Activated naive CD8-positive, alpha-beta T cell treated with anti-CD3 and anti-CD28 coated beads for 36 hours (primary cell): ENCODE results near the gene SYP. TPM values are rescaled to one million over a fixed set of nuclear protein-coding genes. Genes with fewer than 3 reads are reported as not detected.

Experiments
- DNase-seq: peaks from one replicate; pipeline ENCODE4 v3.0.0; 2021
- H3K27ac Mint-ChIP-seq: one replicate; pipeline ENCODE4 v1.8.0; 2022; ENCODE audit warnings: mild to moderate bottlenecking, moderate library complexity, mixed read lengths
- H3K27me3 Mint-ChIP-seq: one replicate; pipeline ENCODE4 v1.8.0; 2022; ENCODE audit warnings: mild to moderate bottlenecking, mixed read lengths
- H3K36me3 Mint-ChIP-seq: one replicate; pipeline ENCODE4 v1.8.0; 2021; ENCODE audit warnings: mild to moderate bottlenecking, mixed read lengths
- H3K4me1 Mint-ChIP-seq: one replicate; pipeline ENCODE4 v1.8.0; 2021; ENCODE audit warnings: mixed read lengths
- H3K4me3 Mint-ChIP-seq: one replicate; pipeline ENCODE4 v1.8.0; 2022; ENCODE audit warnings: mild to moderate bottlenecking, moderate library complexity, mixed read lengths
- H3K9me3 Mint-ChIP-seq: one replicate; pipeline ENCODE4 v1.8.0; 2022; ENCODE audit warnings: mixed read lengths
- total RNA-seq, 2 experiments: library from RNA; stranded (reverse); gene quantifications; one replicate each; pipeline ENCODE4 v1.2.3, GENCODE V29; 2021

Gene SYP
- total RNA-seq, 2 experiments from 2014 or later: 4.4 to 4.6 TPM

GRCh38 chrX:49231333-49232000 is 31.5 kb upstream of the SYP start:
- DNase-seq: no peak
- Mint-ChIP-seq H3K27ac (peak overlapping the region; percentile 92), H3K4me3 (peak overlapping the region; percentile 78), H3K4me1 (peaks cover 16% of the 10 kb centered on the region), H3K9me3 (no peaks in the 10 kb centered on the region), H3K36me3 (peaks cover 2% of the 10 kb centered on the region), H3K27me3 (no peaks in the 10 kb centered on the region)

GRCh38 chrX:49230500-49231232 is 30.7 kb upstream of the SYP start:
- Mint-ChIP-seq H3K27me3 (peaks cover 2% of the 10 kb centered on the region), H3K27ac (peak overlapping the region; percentile 92), H3K4me1 (peaks cover 14% of the 10 kb centered on the region), H3K9me3 (no peaks in the 10 kb centered on the region), H3K4me3 (peak overlapping the region; percentile 78), H3K36me3 (peaks cover 2% of the 10 kb centered on the region)
- DNase-seq: peak; percentile 74

- Mint-ChIP-seq H3K27ac (no peak overlapping the region), H3K4me1 (peaks cover 12% of the 10 kb centered on the region), H3K9me3 (no peaks in the 10 kb centered on the region), H3K4me3 (no peak overlapping the region), H3K36me3 (no peaks in the 10 kb centered on the region), H3K27me3 (peaks cover 4% of the 10 kb centered on the region)
- DNase-seq: no peak
Measured at GRCh38 chrX:49228185-49228584, 28.2 kb upstream of the SYP start.

- Mint-ChIP-seq H3K4me3 (no peak overlapping the region), H3K27ac (no peak overlapping the region), H3K4me1 (peaks cover 12% of the 10 kb centered on the region), H3K36me3 (no peaks in the 10 kb centered on the region), H3K9me3 (no peaks in the 10 kb centered on the region), H3K27me3 (peaks cover 4% of the 10 kb centered on the region)
- no peak for DNase-seq
Measured at GRCh38 chrX:49227726-49228125, 27.7 kb upstream of the SYP start.

- H3K36me3 Mint-ChIP-seq: no peaks in the 10 kb centered on the region
- no peak overlapping the region for H3K27ac Mint-ChIP-seq
- no peak overlapping the region for H3K4me3 Mint-ChIP-seq
- peaks cover 4% of the 10 kb centered on the region for H3K27me3 Mint-ChIP-seq
- H3K4me1 Mint-ChIP-seq: peaks cover 12% of the 10 kb centered on the region
- no peak for DNase-seq
- H3K9me3 Mint-ChIP-seq: no peaks in the 10 kb centered on the region
Measured at GRCh38 chrX:49226946-49227345, 27.0 kb upstream of the SYP start.

- no peaks in the 10 kb centered on the region for H3K36me3 Mint-ChIP-seq
- peaks cover 6% of the 10 kb centered on the region for H3K4me1 Mint-ChIP-seq
- no peak for DNase-seq
- no peaks in the 10 kb centered on the region for H3K9me3 Mint-ChIP-seq
- peaks cover 8% of the 10 kb centered on the region for H3K27me3 Mint-ChIP-seq
- H3K27ac Mint-ChIP-seq: no peak overlapping the region
- H3K4me3 Mint-ChIP-seq: no peak overlapping the region
Measured at GRCh38 chrX:49225858-49226257, 25.9 kb upstream of the SYP start.

- peaks cover 2% of the 10 kb centered on the region for H3K36me3 Mint-ChIP-seq
Measured at GRCh38 chrX:49221868-49222267, 21.9 kb upstream of the SYP start.

GRCh38 chrX:49220100-49220499 is 20.1 kb upstream of the SYP start:
- H3K9me3 Mint-ChIP-seq: no peaks in the 10 kb centered on the region
- H3K4me3 Mint-ChIP-seq: no peak overlapping the region
- H3K27me3 Mint-ChIP-seq: peaks cover 4% of the 10 kb centered on the region
- no peaks in the 10 kb centered on the region for H3K4me1 Mint-ChIP-seq
- DNase-seq: no peak
- H3K27ac Mint-ChIP-seq: no peak overlapping the region
- H3K36me3 Mint-ChIP-seq: peaks cover 2% of the 10 kb centered on the region

More at GRCh38 chrX:49221868-49222267, 21.9 kb upstream of the SYP start:
- H3K4me3 Mint-ChIP-seq: no peak overlapping the region
- H3K27ac Mint-ChIP-seq: no peak overlapping the region
- DNase-seq: no peak
- no peaks in the 10 kb centered on the region for H3K4me1 Mint-ChIP-seq
- H3K27me3 Mint-ChIP-seq: peaks cover 8% of the 10 kb centered on the region
- H3K9me3 Mint-ChIP-seq: no peaks in the 10 kb centered on the region

GRCh38 chrX:49214996-49215526 is 15.1 kb upstream of the SYP start:
- H3K9me3 Mint-ChIP-seq: no peaks in the 10 kb centered on the region
- H3K27me3 Mint-ChIP-seq: no peaks in the 10 kb centered on the region
- DNase-seq: no peak
- no peak overlapping the region for H3K4me3 Mint-ChIP-seq
- peaks cover 2% of the 10 kb centered on the region for H3K36me3 Mint-ChIP-seq
- H3K4me1 Mint-ChIP-seq: no peaks in the 10 kb centered on the region
- no peak overlapping the region for H3K27ac Mint-ChIP-seq

GRCh38 chrX:49214416-49214815 is 14.4 kb upstream of the SYP start:
- Mint-ChIP-seq H3K9me3 (no peaks in the 10 kb centered on the region), H3K36me3 (no peaks in the 10 kb centered on the region), H3K27ac (no peak overlapping the region), H3K4me3 (no peak overlapping the region), H3K27me3 (no peaks in the 10 kb centered on the region), H3K4me1 (no peaks in the 10 kb centered on the region)
- DNase-seq: no peak

GRCh38 chrX:49212861-49213260 is 12.9 kb upstream of the SYP start:
- Mint-ChIP-seq H3K9me3 (no peaks in the 10 kb centered on the region), H3K36me3 (no peaks in the 10 kb centered on the region), H3K27me3 (no peaks in the 10 kb centered on the region), H3K27ac (no peak overlapping the region), H3K4me1 (no peaks in the 10 kb centered on the region), H3K4me3 (no peak overlapping the region)
- DNase-seq: no peak

- no peak overlapping the region for H3K4me3 Mint-ChIP-seq
- H3K27ac Mint-ChIP-seq: no peak overlapping the region
- H3K4me1 Mint-ChIP-seq: no peaks in the 10 kb centered on the region
- H3K27me3 Mint-ChIP-seq: no peaks in the 10 kb centered on the region
- DNase-seq: no peak
- H3K36me3 Mint-ChIP-seq: no peaks in the 10 kb centered on the region
- H3K9me3 Mint-ChIP-seq: no peaks in the 10 kb centered on the region
Measured at GRCh38 chrX:49212209-49212608, 12.2 kb upstream of the SYP start.

- Mint-ChIP-seq H3K4me1 (no peaks in the 10 kb centered on the region), H3K9me3 (no peaks in the 10 kb centered on the region), H3K4me3 (no peak overlapping the region), H3K36me3 (no peaks in the 10 kb centered on the region), H3K27ac (no peak overlapping the region), H3K27me3 (no peaks in the 10 kb centered on the region)
- DNase-seq: no peak
Measured at GRCh38 chrX:49211074-49211473, 11.1 kb upstream of the SYP start.

- Mint-ChIP-seq H3K4me1 (no peaks in the 10 kb centered on the region), H3K27me3 (no peaks in the 10 kb centered on the region), H3K9me3 (no peaks in the 10 kb centered on the region), H3K36me3 (no peaks in the 10 kb centered on the region), H3K4me3 (no peak overlapping the region), H3K27ac (no peak overlapping the region)
- no peak for DNase-seq
Measured at GRCh38 chrX:49210406-49210805, 10.4 kb upstream of the SYP start.

- Mint-ChIP-seq H3K4me3 (peak overlapping the region; percentile 40), H3K9me3 (no peaks in the 10 kb centered on the region)
- peak; percentile 27 for DNase-seq
Measured at GRCh38 chrX:49209434-49210251, 9.7 kb upstream of the SYP start.

More at GRCh38 chrX:49209434-49210251, 9.7 kb upstream of the SYP start:
- Mint-ChIP-seq H3K4me1 (no peaks in the 10 kb centered on the region), H3K27me3 (no peaks in the 10 kb centered on the region), H3K27ac (no peak overlapping the region), H3K36me3 (no peaks in the 10 kb centered on the region)
